H1 (cell line): ENCODE measurements around the gene PDIA5. TPM values are rescaled to one million over a fixed set of nuclear protein-coding genes. Genes with fewer than 3 reads are reported as not detected.

Experiments
- CTCF ChIA-PET: fragments of 300-600 bp; sonication (Branson Sonifier 250); formaldehyde crosslinking; loops from one replicate; lab custom pipeline; 2021; ENCODE audit not compliant: partially characterized antibody; lab: Charles Lee
- POLR2A ChIA-PET: fragments of 300-600 bp; sonication (Branson Sonifier 250); formaldehyde crosslinking; loops from one replicate; lab custom pipeline; 2021; ENCODE audit warnings: inconsistent platforms; ENCODE audit not compliant: partially characterized antibody; lab: Charles Lee
- DNase-seq, 2 experiments: peaks; one replicate each; pipeline versions ENCODE4 v3.0.0 to v3.0.0-alpha.2; 2010 to 2022; ENCODE audit warnings: low spot score in 2 of 2, low read depth in 1 of 2, mixed read lengths in 1 of 2
- FAIRE-seq: peaks from 2 replicates; lab custom pipeline; 2011; peaks lifted over from hg19 to GRCh38; lab: Jason Lieb, UNC
- H2AFZ ChIP-seq: 2 replicates; pipeline ENCODE4 v1.8.1; 2012; ENCODE audit warnings: low read length, inconsistent platforms
- H2AK5ac ChIP-seq: 2 replicates; pipeline ENCODE4 v1.6.1; 2013; ENCODE audit warnings: low read depth, low read length
- H2BK120ac ChIP-seq: replicated peaks from 2 replicates; pipeline ENCODE3; 2013; ENCODE audit warnings: low read depth, low read length, inconsistent platforms
- H2BK12ac ChIP-seq: 2 replicates; pipeline ENCODE4 v1.6.1; 2013; ENCODE audit warnings: low read depth, low read length
- H2BK15ac ChIP-seq: 2 replicates; pipeline ENCODE4 v1.6.1; 2013; ENCODE audit warnings: low read length
- H2BK20ac ChIP-seq: 2 replicates; pipeline ENCODE4 v1.6.1; 2013; ENCODE audit warnings: low read length
- H2BK5ac ChIP-seq: 2 replicates; pipeline ENCODE4 v1.6.1; 2013; ENCODE audit warnings: low read depth, low read length
- H3K14ac ChIP-seq: 2 replicates; pipeline ENCODE4 v1.6.1; 2013; ENCODE audit warnings: inconsistent platforms; ENCODE audit not compliant: insufficient read length
- H3K18ac ChIP-seq: 2 replicates; pipeline ENCODE4 v1.6.1; 2013; ENCODE audit warnings: low read length; ENCODE audit errors: extremely low read depth
- H3K23ac ChIP-seq: 2 replicates; pipeline ENCODE4 v1.6.1; 2013; ENCODE audit warnings: inconsistent platforms; ENCODE audit not compliant: insufficient read length
- H3K23me2 ChIP-seq: 2 replicates; pipeline ENCODE4 v1.6.1; 2013; ENCODE audit warnings: low read depth, low read length
- H3K27ac ChIP-seq: 2 replicates; pipeline ENCODE4 v1.6.1; 2011; ENCODE audit warnings: low read depth, low read length, inconsistent platforms
- H3K27me3 ChIP-seq, 4 experiments: replicated peaks in 1 of 4; 1 replicate in 1 of 4; 2 replicates in 3 of 4; pipeline versions ENCODE4 v1.6.1 to v1.8.1; 2011 to 2013; ENCODE audit warnings: low read length in 3 of 4, mild to moderate bottlenecking in 3 of 4, inconsistent platforms in 2 of 4, mixed read lengths in 2 of 4, moderate library complexity in 1 of 4; ENCODE audit not compliant: control insufficient read depth in 3 of 4, insufficient read depth in 3 of 4; ENCODE audit errors: extremely low read depth in 1 of 4
- H3K36me3 ChIP-seq, 4 experiments: 2 replicates each; pipeline versions ENCODE4 v1.6.1 to v1.8.1; 2011 to 2013; ENCODE audit warnings: mild to moderate bottlenecking in 4 of 4, low read length in 3 of 4, moderate library complexity in 2 of 4, control low read depth in 1 of 4, inconsistent platforms in 1 of 4; ENCODE audit not compliant: insufficient read depth in 4 of 4, control insufficient read depth in 2 of 4
- H3K4ac ChIP-seq: replicated peaks from 2 replicates; pipeline ENCODE3; 2013; ENCODE audit warnings: low read length, low read depth, mixed read lengths, inconsistent platforms; ENCODE audit not compliant: insufficient read length
- H3K4me1 ChIP-seq, 4 experiments: replicated peaks in 1 of 4; 1 replicate in 1 of 4; 2 replicates in 3 of 4; pipeline versions ENCODE4 v1.6.1 to v1.8.1; 2011 to 2013; ENCODE audit warnings: low read length in 3 of 4, inconsistent platforms in 2 of 4, mixed read lengths in 1 of 4; ENCODE audit not compliant: insufficient read depth in 4 of 4, control insufficient read depth in 3 of 4
- H3K4me2 ChIP-seq, 2 experiments: 2 replicates each; pipeline versions ENCODE4 v1.6.1 to v1.8.1; 2011 to 2013; ENCODE audit warnings: low read depth in 2 of 2, low read length in 2 of 2, control low read depth in 1 of 2, inconsistent platforms in 1 of 2, mild to moderate bottlenecking in 1 of 2; ENCODE audit not compliant: insufficient read depth in 1 of 2
- H3K4me3 ChIP-seq, 4 experiments: fragments of 200-600, 300-600 bp in 1 of 4; sonication (generic), shearing (Covaris generic), sonication (Bioruptor Twin) in 1 of 4; 2 replicates each; pipeline versions ENCODE4 v1.5.1 to v1.8.1; 2011 to 2016; ENCODE audit warnings: low read length in 4 of 4, low read depth in 3 of 4, control low read depth in 2 of 4, inconsistent platforms in 2 of 4, mild to moderate bottlenecking in 2 of 4, mixed read lengths in 1 of 4, moderate library complexity in 1 of 4; ENCODE audit not compliant: insufficient read depth in 2 of 4; ENCODE audit errors: extremely low read depth in 1 of 4
- H3K56ac ChIP-seq: replicated peaks from 2 replicates; pipeline ENCODE3; 2013; ENCODE audit warnings: low read depth, mild to moderate bottlenecking, mixed read lengths, low read length, inconsistent platforms; ENCODE audit not compliant: insufficient read length
- H3K79me1 ChIP-seq: 2 replicates; pipeline ENCODE4 v1.6.1; 2013; ENCODE audit warnings: low read depth, low read length, control low read depth
- H3K79me2 ChIP-seq, 2 experiments: 2 replicates each; pipeline versions ENCODE4 v1.6.1 to v1.8.1; 2012 to 2013; ENCODE audit warnings: low read length in 2 of 2, mild to moderate bottlenecking in 2 of 2, inconsistent platforms in 1 of 2; ENCODE audit not compliant: insufficient read depth in 2 of 2, control insufficient read depth in 1 of 2
- H3K9ac ChIP-seq, 4 experiments: replicated peaks in 1 of 4; 1 replicate in 1 of 4; 2 replicates in 3 of 4; pipeline versions ENCODE4 v1.6.1 to v1.8.1; 2011 to 2013; ENCODE audit warnings: low read depth in 3 of 4, low read length in 3 of 4, control low read depth in 2 of 4, mild to moderate bottlenecking in 2 of 4, moderate library complexity in 2 of 4, inconsistent platforms in 1 of 4; ENCODE audit errors: extremely low read depth in 1 of 4
- H3K9me3 ChIP-seq, 2 experiments: 2 replicates each; pipeline versions ENCODE4 v1.6.1 to v1.8.1; 2012 to 2013; ENCODE audit warnings: mild to moderate bottlenecking in 2 of 2, moderate library complexity in 2 of 2, control low read depth in 1 of 2, inconsistent platforms in 1 of 2, low read depth in 1 of 2, low read length in 1 of 2, mixed read lengths in 1 of 2; ENCODE audit not compliant: insufficient read depth in 2 of 2
- H4K20me1 ChIP-seq, 2 experiments: replicated peaks in 1 of 2; 2 replicates each; pipeline versions ENCODE3 to v1.8.1; 2011 to 2013; ENCODE audit warnings: inconsistent platforms in 2 of 2, low read length in 2 of 2, mild to moderate bottlenecking in 1 of 2; ENCODE audit not compliant: insufficient read depth in 2 of 2, control insufficient read depth in 1 of 2
- H4K5ac ChIP-seq: 2 replicates; pipeline ENCODE4 v1.6.1; 2013; ENCODE audit warnings: low read length, low read depth, mixed read lengths, inconsistent platforms; ENCODE audit not compliant: insufficient read length
- H4K8ac ChIP-seq: 2 replicates; pipeline ENCODE4 v1.8.0; 2013; ENCODE audit warnings: mild to moderate bottlenecking, moderate library complexity, low read length, inconsistent platforms; ENCODE audit not compliant: insufficient read depth; ENCODE audit errors: extremely low read depth
- H4K91ac ChIP-seq: replicated peaks from 2 replicates; pipeline ENCODE3; 2013; ENCODE audit warnings: low read length, mixed read lengths, inconsistent platforms; ENCODE audit not compliant: insufficient read length
- CHD1 ChIP-seq: IDR thresholded peaks from 2 replicates; pipeline ENCODE4 v1.6.1; 2012; ENCODE audit warnings: low read depth, low read length, improper control_type of control experiment
- CREB1 ChIP-seq: IDR thresholded peaks from 2 replicates; pipeline ENCODE4 v1.6.1; 2012; ENCODE audit warnings: inconsistent platforms
- KDM5A ChIP-seq: fragments of 200-600 bp; IDR thresholded peaks from 2 replicates; pipeline ENCODE4 v1.7.1; 2012; ENCODE audit warnings: mild to moderate bottlenecking, low read length, inconsistent platforms, mixed read lengths
- RXRA ChIP-seq: IDR thresholded peaks from 2 replicates; pipeline ENCODE4 v1.6.1; 2011; ENCODE audit warnings: low read depth, mild to moderate bottlenecking, low read length, moderate library complexity; ENCODE audit not compliant: insufficient read depth
- SRF ChIP-seq: IDR thresholded peaks from 2 replicates; pipeline ENCODE4 v1.6.1; 2011; ENCODE audit warnings: mild to moderate bottlenecking, low read depth, low read length, moderate library complexity
- TBP ChIP-seq: IDR thresholded peaks from 2 replicates; pipeline ENCODE4 v1.6.1; 2011; ENCODE audit warnings: low read depth, low read length, improper control_type of control experiment
- TCF12 ChIP-seq: IDR thresholded peaks from 2 replicates; pipeline ENCODE4 v1.6.1; 2011; ENCODE audit warnings: low read depth, mild to moderate bottlenecking, low read length
- WGBS, 2 experiments: shearing (Covaris generic) in 1 of 2; methylation state at CpG; one replicate each; pipeline versions ENCODE4 v1.1.6 to v1.1.7; 2013 to 2015; ENCODE audit warnings: low lambda C conversion rate in 2 of 2, mixed read lengths in 2 of 2, inconsistent platforms in 1 of 2, low coverage in 1 of 2, missing lambda C conversion rate in 1 of 2; ENCODE audit not compliant: insufficient replicate concordance in 2 of 2, insufficient coverage in 1 of 2, insufficient read length in 1 of 2; ENCODE audit errors: extremely low coverage in 1 of 2, missing lambda C conversion rate in 1 of 2; 5-methylcytosine and 5-hydroxymethylcytosine counted together
- polyA plus RNA-seq, 7 experiments: library from polyadenylated mRNA; depleted of rRNA in 3 of 7; stranded (reverse) in 5 of 7; unstranded in 2 of 7; fragments of >200 nt in 5 of 7; fragments of 200-250 nt in 2 of 7; gene quantifications; 1 replicate in 5 of 7; 2 replicates in 1 of 7; 4 replicates in 1 of 7; pipeline versions ENCODE4 v1.2.1 to v1.2.3, GENCODE V29; 2011 to 2013; ENCODE audit warnings: missing spikeins in 2 of 7, mixed read lengths in 2 of 7
- total RNA-seq: library from RNA; stranded (reverse); fragmentation: NEBNext Ultra II Directional; extraction: Animal tissue kit (Norgen Biotek cat#: 25700); gene quantifications from 2 replicates; pipeline ENCODE4 v1.2.1, GENCODE V29; 2021
- TF ChIP-seq, protein P1 (sequence below): IDR thresholded peaks from 2 replicates; pipeline ENCODE4 v1.6.1; 2011; ENCODE audit warnings: low read depth, mild to moderate bottlenecking, low read length; ENCODE audit not compliant: insufficient read depth
- TF ChIP-seq, protein P2 (sequence below), 3 experiments: IDR thresholded peaks; 1 replicate in 2 of 3; 2 replicates in 1 of 3; pipeline versions ENCODE4 v1.5.1 to v1.6.1; 2011; ENCODE audit warnings: low read length in 3 of 3, mild to moderate bottlenecking in 3 of 3, inconsistent platforms in 2 of 3, low read depth in 1 of 3, moderate library complexity in 1 of 3; ENCODE audit not compliant: insufficient read depth in 1 of 3; ENCODE audit errors: control extremely low read depth in 1 of 3

The PDIA5 gene
- total and polyA plus RNA-seq, 2 of the 8 experiments (the other 6 are each of a cell fraction or from before 2014, with no cell fraction given): 18.2 to 32.8 TPM

DNA sequence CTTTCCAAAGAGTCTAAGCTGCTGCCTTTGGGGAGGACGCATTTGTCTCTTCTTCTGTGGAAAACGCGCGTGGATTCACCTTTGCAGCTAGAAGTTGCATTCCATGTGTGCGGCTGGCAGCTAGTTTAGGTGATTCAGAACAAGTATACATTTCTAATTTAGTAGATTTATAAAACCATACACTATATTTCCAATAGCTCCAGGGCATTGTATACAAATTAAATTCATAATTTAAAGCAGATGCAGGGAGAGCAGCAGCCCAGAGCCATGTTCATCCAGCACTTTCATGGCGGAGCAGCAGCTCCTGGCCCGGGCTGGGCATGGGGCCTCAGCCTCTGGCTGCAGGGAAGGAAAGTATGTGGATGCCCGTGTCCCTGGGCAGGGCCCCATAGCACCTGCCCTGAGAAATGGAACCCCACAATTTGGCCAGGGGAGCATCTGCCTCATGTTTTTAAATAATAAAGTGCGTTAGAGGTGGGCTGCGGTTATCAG, 92.1 kb downstream of the PDIA5 start:
- FAIRE-seq (no peak), DNase-seq (peak in 1 of 2 experiments; percentile 11)
- Histone ChIP-seq H4K8ac (no peak overlapping the region), H4K20me1 (no peaks in the 10 kb centered on the region), H3K79me2 (no peaks in the 10 kb centered on the region), H3K79me1 (no peaks in the 10 kb centered on the region), H3K4me1 (no peaks in the 10 kb centered on the region), H3K56ac (no peak overlapping the region), H2AFZ (no peak overlapping the region), H3K27ac (no peak overlapping the region), H3K9me3 (no peaks in the 10 kb centered on the region), H2BK12ac (no peak overlapping the region), H3K4ac (no peak overlapping the region), H3K9ac (no peak overlapping the region), H3K27me3 (no peaks in the 10 kb centered on the region), H3K14ac (no peak overlapping the region), H2BK5ac (no peak overlapping the region), H2AK5ac (no peak overlapping the region), H3K36me3 (peaks cover 0 to 9% (median 7%) of the 10 kb centered on the region in 4 experiments; a peak in 6 of 8 replicates), H4K91ac (no peak overlapping the region), H4K5ac (no peak overlapping the region), H2BK15ac (no peak overlapping the region), H3K4me2 (no peak overlapping the region), H3K23me2 (no peaks in the 10 kb centered on the region), H3K23ac (no peak overlapping the region), H2BK20ac (no peak overlapping the region), H2BK120ac (no peak overlapping the region), H3K4me3 (no peak overlapping the region), H3K18ac (no peak overlapping the region)
- 97% methylated on average over 9 of the region's 10 CpGs; no CpG with 5 or more reads in 1 of the 2 experiments for WGBS, 2 experiments
- POLR2A ChIA-PET: no interaction called here
- CTCF ChIA-PET: interaction anchor here (0.8 to 5.5 kb wide), 16 partner anchors 8 to 201 kb away, joined by 3 to 27 read pairs (median 3); no protein-coding TSS in a partner anchor
- no peak for TF ChIP-seq TCF12
- no peak for TF ChIP-seq CHD1
- no peak for TF ChIP-seq CREB1
- TF ChIP-seq, protein P1, sequence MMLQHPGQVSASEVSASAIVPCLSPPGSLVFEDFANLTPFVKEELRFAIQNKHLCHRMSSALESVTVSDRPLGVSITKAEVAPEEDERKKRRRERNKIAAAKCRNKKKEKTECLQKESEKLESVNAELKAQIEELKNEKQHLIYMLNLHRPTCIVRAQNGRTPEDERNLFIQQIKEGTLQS: no peak
- no peak for TF ChIP-seq RXRA
- no peak for TF ChIP-seq SRF
- no peak for TF ChIP-seq TBP
- TF ChIP-seq KDM5A: no peak
- TF ChIP-seq, protein P2, sequence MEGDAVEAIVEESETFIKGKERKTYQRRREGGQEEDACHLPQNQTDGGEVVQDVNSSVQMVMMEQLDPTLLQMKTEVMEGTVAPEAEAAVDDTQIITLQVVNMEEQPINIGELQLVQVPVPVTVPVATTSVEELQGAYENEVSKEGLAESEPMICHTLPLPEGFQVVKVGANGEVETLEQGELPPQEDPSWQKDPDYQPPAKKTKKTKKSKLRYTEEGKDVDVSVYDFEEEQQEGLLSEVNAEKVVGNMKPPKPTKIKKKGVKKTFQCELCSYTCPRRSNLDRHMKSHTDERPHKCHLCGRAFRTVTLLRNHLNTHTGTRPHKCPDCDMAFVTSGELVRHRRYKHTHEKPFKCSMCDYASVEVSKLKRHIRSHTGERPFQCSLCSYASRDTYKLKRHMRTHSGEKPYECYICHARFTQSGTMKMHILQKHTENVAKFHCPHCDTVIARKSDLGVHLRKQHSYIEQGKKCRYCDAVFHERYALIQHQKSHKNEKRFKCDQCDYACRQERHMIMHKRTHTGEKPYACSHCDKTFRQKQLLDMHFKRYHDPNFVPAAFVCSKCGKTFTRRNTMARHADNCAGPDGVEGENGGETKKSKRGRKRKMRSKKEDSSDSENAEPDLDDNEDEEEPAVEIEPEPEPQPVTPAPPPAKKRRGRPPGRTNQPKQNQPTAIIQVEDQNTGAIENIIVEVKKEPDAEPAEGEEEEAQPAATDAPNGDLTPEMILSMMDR (IDR thresholded peaks at IDR 0.05; ENCODE audit: control extremely low read depth in 1 of 3, insufficient read depth in 1 of 3, low read depth in 1 of 3, low read length in 3 of 3): no peak
